HPDE6-E6E7 (cell line): ENCODE results near the gene CBFA2T3.
"Not testable (repeated sequence)": the region's sequence is repeated elsewhere in the genome, so short reads cannot be mapped to it uniquely, and the experiment has no call there.

ENCODE experiments used
- DNase-seq: peaks from one replicate; pipeline ENCODE4 v3.0.0; 2011; ENCODE audit warnings: missing footprints; ENCODE audit errors: extremely low spot score

The CBFA2T3 gene

GRCh38 chr16:88977018-88977811 lies at the start of gene CBFA2T3:
TSS of gene CBFA2T3 (minus strand) at chr16:88977207. CDS start at chr16:88976807, 400 bp downstream.
- DNase-seq = no peak

- no peak for DNase-seq
These were observed 49.2 kb upstream of the CBFA2T3 start for GRCh38 chr16:89026121-89026612.

GRCh38 chr16:89025636-89026035 lies 48.6 kb upstream of the CBFA2T3 start:
- DNase-seq = no peak

- no peak for DNase-seq
These were observed 47.6 kb upstream of the CBFA2T3 start for GRCh38 chr16:89024546-89025060.

GRCh38 chr16:89023621-89024511 lies 46.9 kb upstream of the CBFA2T3 start:
- no peak for DNase-seq

GRCh38 chr16:89023151-89023551 lies 46.1 kb upstream of the CBFA2T3 start:
- no peak for DNase-seq

GRCh38 chr16:89022051-89022836 lies 45.2 kb upstream of the CBFA2T3 start:
- DNase-seq = no peak

- no peak for DNase-seq
These were observed 44.1 kb upstream of the CBFA2T3 start for GRCh38 chr16:89020925-89021595.

- no peak for DNase-seq
These were observed 43.3 kb upstream of the CBFA2T3 start for GRCh38 chr16:89020068-89020924.

GRCh38 chr16:89019511-89019910 lies 42.5 kb upstream of the CBFA2T3 start:
- DNase-seq = no peak

- no peak for DNase-seq
These were observed 41.5 kb upstream of the CBFA2T3 start for GRCh38 chr16:89018282-89019158.

- DNase-seq = no peak
These were observed 40.7 kb upstream of the CBFA2T3 start for GRCh38 chr16:89017543-89018281.

- not testable (repeated sequence) for DNase-seq
These were observed 39.6 kb upstream of the CBFA2T3 start for GRCh38 chr16:89016561-89016960.

- no peak for DNase-seq
These were observed 38.4 kb upstream of the CBFA2T3 start for GRCh38 chr16:89015271-89015859.

- DNase-seq = no peak
These were observed 37.6 kb upstream of the CBFA2T3 start for GRCh38 chr16:89014403-89015230.

- DNase-seq = no peak
These were observed 36.8 kb upstream of the CBFA2T3 start for GRCh38 chr16:89013692-89014402.
